Fibroblast of mammary gland (primary cell): ENCODE results near the gene MBP.

Experiments used
- DNase-seq: peaks from one replicate; pipeline ENCODE4 v3.0.0-alpha.2; 2010; ENCODE audit warnings: low read depth
- H3K4me3 ChIP-seq: 2 replicates; pipeline ENCODE4 v1.5.1; 2011; ENCODE audit warnings: low read depth, mild to moderate bottlenecking, low read length, moderate library complexity; ENCODE audit not compliant: control insufficient read depth
- TF ChIP-seq, protein P1 (sequence below): conservative IDR thresholded peaks from 2 replicates; pipeline ENCODE4 v1.5.1; 2011; ENCODE audit warnings: low read depth, low read length, inconsistent platforms; ENCODE audit not compliant: control insufficient read depth, insufficient read depth

The MBP gene

DNA sequence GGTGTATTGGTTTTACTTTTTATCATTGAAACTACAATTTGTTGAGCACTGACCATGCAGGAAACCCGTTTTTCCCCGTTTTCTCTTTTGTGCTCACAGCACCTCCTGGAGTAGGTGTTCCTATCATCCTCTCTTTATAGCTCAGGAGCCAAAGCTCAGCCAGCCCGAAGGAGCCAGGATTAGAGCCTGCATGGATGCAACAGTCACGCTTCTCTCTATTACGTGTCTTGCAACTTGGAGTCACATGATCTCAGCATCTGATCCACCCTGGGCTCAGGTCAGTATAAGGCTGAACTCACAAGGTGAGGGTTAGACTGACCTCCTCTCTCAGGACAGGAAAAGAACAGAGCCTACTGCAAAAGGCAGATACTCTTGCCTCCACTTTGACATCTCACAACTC is 150.5 kb downstream of the MBP start:
- no peak for DNase-seq
- no peak overlapping the region for H3K4me3 ChIP-seq
- TF ChIP-seq, protein P1, sequence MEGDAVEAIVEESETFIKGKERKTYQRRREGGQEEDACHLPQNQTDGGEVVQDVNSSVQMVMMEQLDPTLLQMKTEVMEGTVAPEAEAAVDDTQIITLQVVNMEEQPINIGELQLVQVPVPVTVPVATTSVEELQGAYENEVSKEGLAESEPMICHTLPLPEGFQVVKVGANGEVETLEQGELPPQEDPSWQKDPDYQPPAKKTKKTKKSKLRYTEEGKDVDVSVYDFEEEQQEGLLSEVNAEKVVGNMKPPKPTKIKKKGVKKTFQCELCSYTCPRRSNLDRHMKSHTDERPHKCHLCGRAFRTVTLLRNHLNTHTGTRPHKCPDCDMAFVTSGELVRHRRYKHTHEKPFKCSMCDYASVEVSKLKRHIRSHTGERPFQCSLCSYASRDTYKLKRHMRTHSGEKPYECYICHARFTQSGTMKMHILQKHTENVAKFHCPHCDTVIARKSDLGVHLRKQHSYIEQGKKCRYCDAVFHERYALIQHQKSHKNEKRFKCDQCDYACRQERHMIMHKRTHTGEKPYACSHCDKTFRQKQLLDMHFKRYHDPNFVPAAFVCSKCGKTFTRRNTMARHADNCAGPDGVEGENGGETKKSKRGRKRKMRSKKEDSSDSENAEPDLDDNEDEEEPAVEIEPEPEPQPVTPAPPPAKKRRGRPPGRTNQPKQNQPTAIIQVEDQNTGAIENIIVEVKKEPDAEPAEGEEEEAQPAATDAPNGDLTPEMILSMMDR: no peak

DNA sequence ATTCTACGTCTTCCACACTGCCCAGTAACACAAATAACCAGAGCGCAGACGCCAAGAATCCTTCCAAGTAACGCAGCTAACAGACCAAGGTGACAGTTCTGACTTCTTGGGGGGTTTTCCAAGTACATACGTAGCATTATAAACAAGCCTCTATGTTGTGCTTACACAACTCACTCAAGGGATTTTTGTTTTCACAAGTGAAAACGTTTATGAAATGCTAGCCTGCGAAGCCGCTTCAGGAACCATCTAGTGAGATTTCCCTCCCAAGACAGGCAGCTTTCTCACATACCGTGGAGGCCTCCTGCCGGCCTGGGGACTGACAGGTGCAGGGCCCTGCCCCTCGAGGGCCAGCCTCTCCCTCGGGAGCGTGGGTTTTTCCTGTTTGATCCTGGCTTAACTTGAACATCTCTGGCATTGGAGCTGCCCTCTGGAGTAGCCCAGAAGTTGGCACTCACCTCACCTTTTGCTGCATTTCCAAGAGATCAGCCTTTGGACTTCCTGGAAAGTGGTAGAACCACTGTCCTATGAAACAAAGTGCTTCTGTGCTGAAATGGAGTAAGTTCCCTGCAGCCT is 151.1 kb downstream of the MBP start:
- H3K4me3 ChIP-seq: no peak overlapping the region
- DNase-seq: no peak
- TF ChIP-seq, protein P1: no peak

DNA sequence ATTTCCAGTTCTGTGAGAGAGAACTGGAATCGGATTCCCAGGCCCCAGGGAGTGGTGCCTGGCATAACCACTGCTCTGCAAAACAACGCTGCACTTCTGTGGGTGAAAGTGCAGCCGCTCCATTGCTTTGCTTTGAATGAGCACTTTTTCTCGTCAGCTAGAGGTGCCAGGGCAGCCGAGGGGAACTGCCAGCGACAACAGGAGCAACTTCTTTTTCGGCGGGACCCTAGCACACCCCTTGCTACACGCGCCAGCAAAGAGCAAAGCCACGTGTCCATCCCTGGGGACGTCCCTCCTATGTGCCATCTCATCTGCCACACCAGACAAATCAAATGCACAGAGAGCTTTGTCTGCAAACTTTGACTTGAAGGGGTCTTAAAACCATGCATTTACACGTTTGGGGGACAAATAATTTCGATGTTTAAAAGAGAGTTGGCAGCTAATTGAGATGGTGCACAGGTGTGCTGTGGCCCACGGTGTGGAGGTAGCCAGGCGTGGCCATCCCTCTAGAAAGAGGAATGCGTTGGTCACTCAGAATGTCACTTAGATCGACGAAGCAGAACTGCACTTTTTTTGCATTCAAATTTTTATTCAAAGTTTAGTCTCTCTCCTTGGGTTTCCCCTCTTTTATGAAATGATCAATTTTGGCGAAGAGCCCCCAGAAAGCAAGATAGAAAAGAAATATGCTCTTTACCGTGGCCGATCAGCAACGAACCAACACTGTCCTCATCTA is 151.8 kb downstream of the MBP start:
- TF ChIP-seq, protein P1: no peak
- H3K4me3 ChIP-seq: no peak overlapping the region
- no peak for DNase-seq

DNA sequence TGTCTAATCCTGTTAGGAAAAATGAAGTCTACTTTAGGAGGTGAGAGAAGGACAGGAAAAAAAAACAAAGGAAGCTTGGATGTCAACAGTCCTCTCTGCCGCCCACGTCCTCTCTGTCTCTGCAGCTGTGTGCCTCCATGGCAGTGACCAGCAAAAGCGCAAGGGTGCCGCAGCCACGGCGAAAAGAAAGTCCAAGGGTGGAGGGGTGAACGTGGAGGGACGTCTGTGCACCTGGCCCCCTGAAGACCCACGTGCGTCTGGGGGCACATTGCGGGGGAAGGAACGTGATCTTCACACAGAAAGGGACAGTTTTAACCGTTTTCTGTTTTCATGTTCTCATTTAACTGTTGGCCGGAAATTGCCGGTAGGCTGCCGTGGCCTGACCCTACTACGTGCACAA is 152.7 kb downstream of the MBP start:
- H3K4me3 ChIP-seq: no peak overlapping the region

DNA sequence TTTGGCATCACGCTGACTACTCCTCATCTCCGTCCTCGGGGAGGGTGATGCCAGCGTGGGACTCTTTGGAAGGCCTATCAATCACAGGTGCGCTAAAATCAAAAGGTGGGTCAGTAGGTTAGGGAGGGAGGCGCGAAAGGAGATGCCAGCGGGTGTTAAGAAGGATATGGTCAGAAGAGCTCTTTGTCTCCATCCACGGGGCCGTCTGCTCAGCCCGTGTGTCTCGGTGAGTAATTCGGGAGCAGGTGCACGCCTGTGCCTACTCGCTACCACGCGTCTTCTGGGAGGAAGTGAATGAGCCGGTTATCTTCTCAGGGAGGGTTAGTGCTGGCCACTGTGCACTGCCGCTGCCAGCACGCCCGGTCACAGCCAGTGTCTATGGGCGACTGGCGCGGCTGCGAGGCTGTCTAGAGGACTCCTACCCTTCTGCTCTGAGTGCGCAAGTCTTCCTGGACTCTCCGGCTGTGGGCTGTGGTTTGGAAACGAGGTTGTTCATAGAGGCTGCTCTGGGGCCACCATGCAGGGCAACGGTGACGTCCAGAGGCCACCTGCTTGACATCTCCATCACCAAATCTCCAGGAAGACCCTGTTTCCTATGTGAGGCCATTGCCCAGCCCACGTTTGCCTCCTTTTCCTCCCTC is 153.4 kb downstream of the MBP start:
- TF ChIP-seq, protein P1: no peak
- no peak for DNase-seq
- no peak overlapping the region for H3K4me3 ChIP-seq

More for the DNA sequence above, 152.7 kb downstream of the MBP start:
- TF ChIP-seq, protein P1: no peak
- no peak for DNase-seq

DNA sequence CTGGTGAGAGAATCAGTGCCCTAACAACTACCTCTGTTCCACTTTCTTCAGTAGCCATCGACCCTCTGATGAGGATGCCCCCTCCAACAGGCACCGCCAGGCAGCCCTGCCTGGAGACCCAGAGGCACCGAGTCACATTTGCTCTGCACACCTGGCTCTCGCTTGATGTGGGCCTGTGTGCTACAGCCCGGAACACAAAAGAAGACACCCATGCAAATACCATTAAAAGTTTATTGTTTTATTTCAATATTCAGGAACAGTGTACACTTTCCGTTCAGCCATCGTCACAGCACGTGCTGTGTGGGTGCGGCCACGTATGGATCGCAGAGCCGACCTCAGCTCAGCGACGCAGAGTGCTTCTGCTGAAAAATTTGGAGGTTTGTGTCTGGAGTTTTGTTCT is 154.0 kb downstream of the MBP start:
- TF ChIP-seq, protein P1: no peak
- DNase-seq: no peak
- no peak overlapping the region for H3K4me3 ChIP-seq
